Measurements from ENCODE around the gene SLC44A1. TPM values are rescaled to one million over a fixed set of nuclear protein-coding genes. Genes with fewer than 3 reads are reported as not detected.

SLC44A1 gene
- total RNA-seq: 86.7 and 87.6 TPM in 2 replicates

DNA sequence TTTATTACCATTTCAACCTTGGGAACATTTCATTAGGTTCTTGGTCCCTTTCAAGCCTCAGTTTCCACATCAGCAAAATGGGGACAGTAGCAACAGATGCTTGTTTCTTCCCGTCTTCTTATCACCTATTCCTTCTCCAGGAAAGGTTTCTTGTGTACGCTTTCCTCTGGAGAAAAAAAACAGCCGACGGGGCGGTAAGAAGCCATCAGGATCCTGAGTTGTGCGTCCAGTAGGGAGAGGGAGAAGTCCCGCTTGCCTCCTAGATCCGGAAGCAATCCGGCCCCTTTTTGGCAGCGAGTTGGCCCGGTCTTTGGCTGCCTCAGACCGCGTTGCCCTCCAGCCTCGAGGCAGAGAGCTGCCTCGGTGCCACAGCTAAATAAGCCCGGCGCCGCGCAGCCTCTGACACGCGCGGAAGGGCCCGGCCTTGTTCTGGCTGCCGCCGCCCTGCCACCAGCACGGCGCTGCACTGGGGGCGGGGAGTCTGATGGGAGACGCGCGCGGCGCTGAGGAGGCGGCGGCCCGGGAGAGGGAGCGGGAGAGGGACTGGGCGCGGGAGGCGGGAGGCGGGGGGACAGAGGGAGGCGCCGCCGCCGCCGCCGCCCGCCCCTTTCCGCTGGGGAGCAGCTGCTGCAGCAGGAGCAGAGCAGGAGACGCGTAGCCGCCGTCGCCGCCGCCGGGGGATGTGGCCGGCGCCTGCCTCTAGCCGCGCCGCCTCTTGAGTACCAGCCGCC, at the start of gene SLC44A1:
SLC44A1 (plus strand) TSS at position 649 of the 731 bp plus-strand sequence. CDS start 218 bp downstream, outside the sequence.

DNA sequence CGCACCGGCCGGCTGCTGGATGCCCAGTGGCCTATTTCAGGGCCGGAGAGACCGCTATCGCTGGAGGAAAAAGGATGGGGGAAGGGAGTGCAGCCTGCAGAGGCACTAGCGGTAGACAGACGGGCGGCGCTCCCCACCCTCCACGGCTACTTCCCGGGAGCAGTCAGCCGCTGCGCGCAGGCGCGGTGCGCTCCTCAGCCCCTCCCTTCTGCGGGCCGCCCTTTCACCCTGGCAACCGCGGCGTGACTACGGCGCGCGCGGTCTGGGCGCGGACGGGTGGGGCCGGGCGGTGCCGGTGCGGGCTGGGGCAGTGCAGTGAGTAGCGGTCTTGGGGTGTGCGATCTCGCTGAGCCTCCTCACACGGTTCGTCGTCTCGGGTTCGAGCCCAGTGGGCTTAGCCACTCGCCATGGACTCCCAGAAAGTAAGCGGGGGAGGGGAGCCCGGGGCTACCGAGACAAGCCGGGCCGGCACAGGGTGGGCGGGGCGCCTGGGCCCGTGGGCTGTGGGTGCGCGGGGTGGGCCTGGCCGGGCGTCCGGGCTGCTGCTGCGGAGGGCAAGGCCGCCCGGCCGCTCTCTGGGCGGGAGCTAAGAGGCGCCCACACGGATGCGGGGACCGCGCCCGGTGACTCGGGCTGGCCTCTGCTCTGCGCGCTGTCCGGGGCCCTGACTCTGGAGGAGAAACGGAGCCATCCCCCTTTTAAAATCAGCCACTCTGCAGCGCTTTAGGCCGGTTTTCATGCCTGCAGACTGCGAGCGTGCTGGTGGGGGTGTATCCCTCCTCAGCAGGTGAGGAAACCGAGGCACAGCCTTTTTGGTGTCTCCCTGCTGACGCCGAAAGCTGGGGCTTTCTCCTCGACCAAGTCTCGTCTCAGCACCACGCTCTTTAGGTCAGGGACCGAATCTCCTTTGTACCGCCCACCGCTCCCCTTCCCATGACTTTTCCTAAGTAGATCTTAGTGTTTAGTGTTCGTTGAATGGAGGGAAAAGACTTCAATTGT, 203.7 kb downstream of the SLC44A1 start, which contains the start of gene FSD1L:
FSD1L (plus strand) TSS at position 221 of the 999 bp plus-strand sequence; CDS start at position 408, 187 bp downstream.

Other genes with a start within 250 kb of the SLC44A1 start
- 4.5 and 5.1 TPM in 2 replicates for gene FSD1L, start 203.4 kb downstream of the SLC44A1 start, total RNA-seq